ENCODE measurements around the gene BCL2L15.

DNA sequence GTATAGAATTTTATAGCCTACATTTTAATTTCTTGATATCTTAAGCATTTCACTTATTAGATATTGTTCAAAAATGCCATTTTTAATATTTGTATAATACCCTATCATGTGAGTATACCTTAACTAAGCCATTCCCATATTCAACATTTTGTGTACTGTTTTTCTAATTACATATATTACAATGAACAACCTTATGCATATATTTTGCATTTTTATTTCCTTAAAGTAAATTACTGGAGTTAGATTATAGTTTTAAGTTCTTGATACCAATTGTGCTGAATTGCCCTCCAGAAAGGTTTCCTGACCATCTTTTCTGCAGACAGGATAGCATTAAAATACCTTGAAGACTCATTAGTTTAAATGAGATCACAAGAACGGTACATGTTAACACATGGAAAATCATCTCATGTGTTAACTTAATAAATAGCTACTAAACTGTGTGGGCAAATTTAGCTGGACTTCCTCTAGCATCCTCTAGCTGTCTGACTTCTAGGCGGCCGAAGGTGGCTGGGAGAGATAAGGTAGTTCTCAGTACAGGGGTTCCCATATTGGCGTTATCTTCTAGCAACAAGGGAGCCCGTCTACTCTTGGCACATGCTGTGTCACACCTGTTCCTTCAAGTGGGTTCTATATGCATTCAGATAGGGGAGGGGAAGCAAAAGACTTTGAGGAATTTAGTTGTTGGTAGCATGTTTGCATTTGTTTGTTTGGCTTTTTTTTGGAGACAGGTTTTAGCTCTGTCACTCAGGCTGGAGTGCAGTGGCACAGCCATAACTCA is 26.7 kb upstream of the BCL2L15 start:
- TF ChIP-seq CTCF (conservative IDR thresholded peaks at IDR 0.05 in 1 of 2, IDR thresholded peaks at IDR 0.05 in 1 of 2; ENCODE audit: low read depth in 1 of 2, low read length in 2 of 2) (no peak), EZH2 (IDR thresholded peaks at IDR 0.05; ENCODE audit: low read length, missing control alignments) (no peak)
